GM19328 (cell line): Measurements from ENCODE around the gene LRCH1.

Experiments used
- ATAC-seq: cut with Tn5 transposase; IDR thresholded peaks from one replicate; pipeline ENCODE4 v1.9.1; 2021; ENCODE audit warnings: mild to moderate bottlenecking, moderate library complexity; ENCODE audit not compliant: unreplicated experiment

The LRCH1 gene

DNA sequence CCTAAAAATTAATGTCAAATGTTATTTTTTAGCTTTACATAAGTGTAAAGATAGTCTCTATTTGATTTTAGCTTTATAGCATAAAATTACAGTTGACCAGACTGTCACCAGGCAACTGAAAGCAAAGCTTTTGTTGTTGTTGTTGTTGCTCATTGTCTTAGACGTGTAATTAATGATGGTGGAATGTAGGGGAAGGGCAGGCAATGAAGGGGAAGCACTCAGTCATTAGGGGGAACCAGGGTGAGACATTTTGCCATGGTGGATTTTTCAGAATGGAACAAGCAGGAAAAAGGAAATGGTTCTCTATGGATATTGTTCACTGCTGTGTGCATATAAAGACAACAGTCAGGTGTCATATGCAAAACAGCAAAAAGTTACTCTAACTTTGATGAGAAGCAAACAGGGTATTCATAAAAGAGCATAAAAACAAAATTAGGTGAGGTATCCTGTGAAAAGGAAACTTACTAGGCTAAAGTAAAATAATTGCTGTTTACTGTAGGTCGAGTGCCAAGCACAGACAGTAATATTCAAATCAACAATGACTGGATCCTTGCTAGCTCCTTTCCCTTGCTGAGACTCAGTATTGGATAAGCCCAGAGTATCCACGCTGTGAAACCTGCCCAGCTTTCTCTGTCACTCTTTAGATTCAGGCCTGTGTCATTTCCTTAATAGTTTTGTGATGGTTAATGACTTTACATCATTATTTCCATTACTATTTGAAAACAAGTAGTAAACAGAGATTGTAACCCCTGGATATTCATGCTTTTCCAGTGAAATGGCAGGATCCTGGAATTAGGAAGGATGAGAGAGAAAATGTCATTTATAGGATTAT is 110.5 kb downstream of the LRCH1 start:
- no peak for ATAC-seq

GRCh38 chr13:46664195-46664594 is 111.2 kb downstream of the LRCH1 start:
- ATAC-seq: no peak

DNA sequence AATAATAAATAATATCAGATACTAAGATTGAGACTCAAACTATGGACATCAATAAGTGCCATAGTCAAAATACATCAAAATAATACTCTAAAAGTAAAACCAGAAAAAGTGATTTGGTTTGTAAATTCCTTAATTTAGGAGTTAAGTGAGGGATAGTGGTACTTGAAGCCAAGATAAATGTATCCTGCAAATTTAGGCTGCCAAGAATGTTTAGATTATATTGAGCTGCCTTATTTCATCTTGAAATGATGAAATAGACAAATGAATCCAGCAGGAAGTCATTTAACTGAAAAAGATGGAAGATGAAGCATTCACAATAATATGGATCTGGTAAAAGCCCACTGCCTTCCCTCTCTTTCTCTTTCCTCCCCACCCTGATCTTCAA is 112.3 kb downstream of the LRCH1 start:
- ATAC-seq: no peak

- no peak for ATAC-seq
Observed at GRCh38 chr13:46665633-46666482, 112.9 kb downstream of the LRCH1 start.

- no peak for ATAC-seq
Observed at GRCh38 chr13:46666727-46667456, 113.9 kb downstream of the LRCH1 start.

- ATAC-seq: no peak
Observed at GRCh38 chr13:46667687-46668281, 114.8 kb downstream of the LRCH1 start.

GRCh38 chr13:46668302-46668720 is 115.3 kb downstream of the LRCH1 start:
- no peak for ATAC-seq

- no peak for ATAC-seq
Observed at GRCh38 chr13:46668931-46669525, 116.1 kb downstream of the LRCH1 start.

DNA sequence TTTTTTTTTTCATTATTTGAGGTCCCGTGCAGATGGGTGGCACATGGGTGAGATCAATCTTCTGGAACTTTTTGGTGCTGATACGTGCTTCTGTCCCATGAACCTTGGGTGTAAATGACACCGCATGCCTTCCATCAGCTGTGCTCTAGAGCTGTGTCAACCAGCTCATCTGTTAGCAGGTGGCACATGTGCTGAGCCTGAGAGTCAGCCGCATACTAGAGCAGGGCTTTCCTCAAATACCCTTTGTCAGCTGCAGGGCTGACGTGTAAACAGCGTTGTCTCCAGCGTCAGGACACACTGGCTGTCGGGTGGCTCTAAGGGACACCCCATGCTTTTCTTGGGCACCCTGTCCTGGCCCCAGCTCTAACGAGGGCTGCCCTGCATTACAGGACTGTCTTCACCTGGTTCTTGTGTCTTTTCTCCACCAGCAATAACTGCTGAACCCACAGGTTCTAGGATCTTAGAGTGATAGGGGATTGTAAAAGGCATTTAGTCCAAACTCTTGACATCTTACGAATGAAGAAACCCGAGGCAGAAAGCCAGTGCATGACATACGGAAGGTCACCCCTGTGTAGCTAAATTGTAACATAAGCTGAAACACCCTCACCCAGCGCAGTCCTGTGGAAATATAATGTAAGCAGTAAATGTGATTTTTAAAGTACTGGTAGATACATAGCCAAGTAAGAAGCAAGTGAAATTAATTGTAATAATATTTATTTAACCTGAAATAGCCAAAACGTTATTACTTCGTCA is 119.5 kb downstream of the LRCH1 start:
- ATAC-seq: no peak

GRCh38 chr13:46675016-46675415 is 122.0 kb downstream of the LRCH1 start:
- ATAC-seq: no peak

- ATAC-seq: no peak
Observed at GRCh38 chr13:46676378-46676725, 123.4 kb downstream of the LRCH1 start.

DNA sequence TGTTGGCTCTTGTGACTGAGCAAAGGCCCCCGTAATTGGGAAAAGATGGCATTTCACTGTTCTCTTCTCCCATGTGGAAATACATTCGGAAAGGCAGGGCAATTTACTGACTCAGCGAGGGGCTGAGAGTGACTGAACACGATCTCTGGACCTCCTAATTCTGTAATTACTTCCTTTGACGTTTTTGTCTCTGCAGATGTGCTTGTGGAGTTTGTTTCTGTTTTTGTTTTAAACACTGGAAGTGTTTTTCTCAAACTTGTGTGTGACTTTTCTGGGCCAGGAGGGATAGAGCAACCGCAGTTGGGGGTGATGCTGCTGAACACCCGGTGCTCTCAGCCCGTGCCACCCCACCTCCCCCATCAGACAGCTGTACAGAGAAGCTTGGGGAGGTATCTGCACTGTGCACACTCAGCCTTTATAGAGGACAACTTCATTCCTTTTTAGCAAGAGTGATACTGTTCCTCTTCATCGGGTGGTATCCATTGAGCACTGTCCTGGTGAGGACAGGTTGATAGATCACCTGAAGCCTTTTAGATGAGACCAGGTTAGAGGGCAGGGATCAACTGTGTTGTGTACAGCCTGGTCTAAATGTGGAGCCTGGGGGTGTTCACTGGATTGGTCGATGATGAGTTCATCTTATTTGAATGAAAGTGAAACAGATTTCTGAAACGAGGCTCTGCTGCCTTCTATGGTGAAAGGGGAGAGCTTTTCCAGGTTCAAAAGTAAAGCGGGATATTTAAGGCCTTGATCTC is 126.6 kb downstream of the LRCH1 start:
- peak; percentile 92 for ATAC-seq

- no peak for ATAC-seq
Observed at GRCh38 chr13:46682015-46682414, 129.0 kb downstream of the LRCH1 start.

GRCh38 chr13:46682707-46683106 is 129.7 kb downstream of the LRCH1 start:
- no peak for ATAC-seq

GRCh38 chr13:46683676-46684260 is 130.8 kb downstream of the LRCH1 start:
- no peak for ATAC-seq

DNA sequence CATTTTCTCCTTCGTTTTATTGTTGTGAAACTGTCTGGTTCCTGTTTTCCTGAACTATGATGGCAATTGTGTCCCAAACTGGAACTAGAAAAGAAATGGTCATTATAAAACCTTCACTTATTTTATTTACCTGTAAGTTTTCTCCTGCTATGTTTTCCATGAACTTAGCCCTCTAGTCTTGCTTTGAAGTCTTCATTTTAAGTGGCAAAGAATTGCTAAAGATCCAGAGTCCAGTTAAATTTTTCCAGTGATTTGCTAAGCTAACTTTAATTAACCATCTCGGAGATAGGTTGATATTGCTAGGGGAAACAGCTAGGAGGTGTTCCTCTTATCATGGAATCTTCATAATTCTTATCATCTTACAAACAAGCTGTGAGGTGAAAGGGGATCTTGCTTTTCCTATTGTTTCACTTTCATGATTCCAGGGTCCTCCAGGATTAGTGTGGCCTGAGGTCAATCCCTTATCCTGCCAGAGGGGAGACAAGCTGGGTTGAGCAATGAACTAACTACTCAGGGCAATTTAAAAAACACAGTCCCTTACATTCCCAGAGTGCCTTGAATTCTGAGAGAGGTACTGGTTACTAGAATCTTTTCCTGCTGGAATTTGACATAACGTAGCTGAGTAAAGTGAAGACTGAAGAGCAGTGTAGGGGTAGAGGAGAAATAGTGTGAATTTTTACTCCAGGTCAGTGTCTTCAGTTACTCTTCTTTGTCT is 131.5 kb downstream of the LRCH1 start:
- ATAC-seq: no peak

DNA sequence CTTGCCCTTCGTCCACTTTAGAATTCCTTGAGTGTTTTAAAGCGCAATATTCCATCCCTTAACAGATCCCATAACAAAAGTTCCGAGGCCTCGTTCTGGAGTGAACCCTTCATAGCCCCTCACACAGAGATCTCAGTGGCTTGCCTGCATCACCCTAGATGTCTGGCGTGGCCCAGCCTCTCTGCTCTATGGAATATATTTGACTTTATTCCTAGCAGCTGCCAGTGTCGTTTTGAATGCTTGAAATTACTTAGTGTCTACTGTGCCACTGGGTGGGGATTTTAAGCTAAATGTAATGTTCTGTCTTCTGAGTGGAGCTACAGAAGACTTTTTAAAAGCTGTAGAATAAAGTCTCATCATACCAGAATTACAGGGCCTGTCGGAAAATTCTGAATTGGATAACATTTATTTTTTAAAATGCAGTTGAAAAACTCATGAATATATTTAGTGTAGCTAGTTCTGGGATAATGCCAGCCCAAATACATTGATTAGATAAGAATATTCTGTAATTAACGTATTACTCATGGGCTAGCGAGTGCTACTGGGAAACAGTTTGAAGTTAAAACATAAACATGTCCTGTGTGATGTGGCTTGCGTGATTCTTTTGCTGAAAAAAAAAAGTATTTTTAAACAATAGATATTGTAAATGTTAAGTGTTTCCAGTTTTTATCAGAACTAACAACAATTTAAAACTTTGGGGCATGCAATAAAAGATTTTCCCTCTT is 132.2 kb downstream of the LRCH1 start:
- no peak for ATAC-seq

DNA sequence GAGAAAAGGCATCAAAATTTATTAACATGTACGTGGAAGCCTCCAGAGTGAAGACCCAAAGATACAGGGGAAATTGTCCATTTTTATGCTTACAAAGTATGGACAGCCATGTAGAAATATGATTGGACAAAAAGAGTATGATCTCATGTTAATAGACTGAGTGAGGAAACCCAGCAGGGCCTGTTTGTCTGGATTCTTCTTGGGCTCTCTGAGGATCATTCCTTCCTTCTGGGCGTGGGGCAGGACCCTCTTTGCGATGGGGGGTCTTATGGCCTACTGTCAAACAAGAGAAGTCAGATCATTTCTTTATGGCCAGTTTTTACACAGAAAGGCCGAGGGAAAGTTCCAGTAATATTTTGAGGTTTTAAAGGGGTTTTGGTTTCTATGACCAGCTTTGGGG is 133.2 kb downstream of the LRCH1 start:
- ATAC-seq: no peak
